ENCODE data around the gene RPS3. TPM values are rescaled to one million over a fixed set of nuclear protein-coding genes. Genes with fewer than 3 reads are reported as not detected.
"Not testable (repeated sequence)": the region's sequence is repeated elsewhere in the genome, so short reads cannot be mapped to it uniquely, and the experiment has no call there.

RPS3 gene
- total RNA-seq, 1 donor from 2014 or later: 874 TPM

- DNase-seq: no peak
- no peak for ATAC-seq
- intact Hi-C loops (cut with micrococcal nuclease): no loop called here
Observed at GRCh38 chr11:75375626-75376025, 23.7 kb upstream of the RPS3 start.

GRCh38 chr11:75376175-75376574 lies 23.1 kb upstream of the RPS3 start:
- no peak for ATAC-seq
- DNase-seq: no peak
- intact Hi-C loops (cut with micrococcal nuclease): no loop called here

- intact Hi-C loops (cut with micrococcal nuclease); DNase-seq; ATAC-seq: not testable (repeated sequence)
Observed at GRCh38 chr11:75378776-75379175, 20.5 kb upstream of the RPS3 start.

GRCh38 chr11:75380245-75380644 lies 19.1 kb upstream of the RPS3 start:
- ATAC-seq (no peak), DNase-seq (no peak)
- intact Hi-C loops (cut with micrococcal nuclease): loop anchor here (5.0 kb wide), 1 partner anchor 98 kb away; no protein-coding TSS in a partner anchor

- intact Hi-C loops (cut with micrococcal nuclease): loop anchor here (5.0 kb wide), 1 partner anchor 99 kb away; no protein-coding TSS in a partner anchor
- ATAC-seq (peak; percentile 62), DNase-seq (peak; percentile 31)
Observed at GRCh38 chr11:75380716-75381420, 18.4 kb upstream of the RPS3 start.

GRCh38 chr11:75383246-75383645 lies 16.1 kb upstream of the RPS3 start:
- DNase-seq: no peak
- intact Hi-C loops (cut with micrococcal nuclease): loop anchor here (5.0 kb wide), 1 partner anchor 101 kb away; no protein-coding TSS in a partner anchor
- no peak for ATAC-seq

- ATAC-seq (peak; percentile 87), DNase-seq (peak; percentile 92)
- intact Hi-C loops (cut with micrococcal nuclease): loop anchor here (5.0 kb wide), 1 partner anchor 102 kb away; no protein-coding TSS in a partner anchor
Observed at GRCh38 chr11:75384438-75385080, 14.8 kb upstream of the RPS3 start.

GRCh38 chr11:75386942-75387630 lies 12.2 kb upstream of the RPS3 start:
- intact Hi-C loops (cut with micrococcal nuclease): no loop called here
- ATAC-seq (no peak), DNase-seq (no peak)

GRCh38 chr11:75387736-75388294 lies 11.5 kb upstream of the RPS3 start:
- DNase-seq: no peak
- no peak for ATAC-seq
- intact Hi-C loops (cut with micrococcal nuclease): loop anchor here (2.0 kb wide), 1 partner anchor 145 kb away; no protein-coding TSS in a partner anchor

GRCh38 chr11:75388386-75389275 lies 10.7 kb upstream of the RPS3 start:
- intact Hi-C loops (cut with micrococcal nuclease): loop anchor here (2.0 kb wide), 1 partner anchor 144 kb away; no protein-coding TSS in a partner anchor
- peak; percentile 65 for DNase-seq

GRCh38 chr11:75389276-75389605 lies 10.1 kb upstream of the RPS3 start:
- ATAC-seq (no peak), DNase-seq (no peak)
- intact Hi-C loops (cut with micrococcal nuclease): loop anchor here (2.0 kb wide), 1 partner anchor 144 kb away; no protein-coding TSS in a partner anchor

More at GRCh38 chr11:75388386-75389275, 10.7 kb upstream of the RPS3 start:
- ATAC-seq: peak; percentile 75

- intact Hi-C loops (cut with micrococcal nuclease): loop anchor here (2.0 kb wide), 1 partner anchor 143 kb away; no protein-coding TSS in a partner anchor
- ATAC-seq: no peak
- no peak for DNase-seq
Observed at GRCh38 chr11:75389925-75390324, 9.4 kb upstream of the RPS3 start.

- no peak for DNase-seq
- intact Hi-C loops (cut with micrococcal nuclease): no loop called here
- ATAC-seq: no peak
Observed at GRCh38 chr11:75394085-75394840, 5.1 kb upstream of the RPS3 start.

GRCh38 chr11:75398906-75399305 lies 412 bp upstream of the RPS3 start:
- intact Hi-C loops (cut with micrococcal nuclease): no loop called here
- DNase-seq (no peak), ATAC-seq (no peak)

- DNase-seq (no peak), ATAC-seq (peak; percentile 6)
- intact Hi-C loops (cut with micrococcal nuclease): no loop called here
Observed at GRCh38 chr11:75400146-75400865, 988 bp downstream of the RPS3 start.

- intact Hi-C loops (cut with micrococcal nuclease): no loop called here
- DNase-seq (no peak), ATAC-seq (no peak)
Observed at GRCh38 chr11:75402002-75402773, 2.9 kb downstream of the RPS3 start.
